ENCODE measurements around the gene SRBD1.

Gene SRBD1

GRCh38 chr2:45352506-45352905, 258.6 kb downstream of the SRBD1 start:
- Histone ChIP-seq H3K9ac (ENCODE audit: low read length) (no peak overlapping the region), H3K27me3 (replicated peaks; ENCODE audit: control insufficient read depth, insufficient read depth, low read length) (no peaks in the 10 kb centered on the region), H3K36me3 (ENCODE audit: control insufficient read depth, insufficient read depth, low read length, severe bottlenecking) (no peaks in the 10 kb centered on the region), H3K4me1 (ENCODE audit: control insufficient read depth, insufficient read depth, low read length) (peaks cover 11% of the 10 kb centered on the region), H3K4me3 (ENCODE audit: low read length) (no peak overlapping the region), H3K9me3 (ENCODE audit: control insufficient read depth, low read length) (no peaks in the 10 kb centered on the region)
- DNase-seq (ENCODE audit: low read depth) = no peak

- Histone ChIP-seq H3K27me3 (replicated peaks; ENCODE audit: control insufficient read depth, insufficient read depth, low read length) (peaks cover 34% of the 10 kb centered on the region), H3K9ac (ENCODE audit: low read length) (no peak overlapping the region), H3K4me1 (ENCODE audit: control insufficient read depth, insufficient read depth, low read length) (no peaks in the 10 kb centered on the region), H3K4me3 (ENCODE audit: low read length) (no peak overlapping the region), H3K9me3 (ENCODE audit: control insufficient read depth, low read length) (peaks cover 5% of the 10 kb centered on the region), H3K36me3 (ENCODE audit: control insufficient read depth, insufficient read depth, low read length, severe bottlenecking) (no peaks in the 10 kb centered on the region)
- no peak for DNase-seq (ENCODE audit: low read depth)
These were observed 265.5 kb downstream of the SRBD1 start for GRCh38 chr2:45345331-45346234.

- Histone ChIP-seq H3K27me3 (replicated peaks; ENCODE audit: control insufficient read depth, insufficient read depth, low read length) (peaks cover 37% of the 10 kb centered on the region), H3K4me1 (ENCODE audit: control insufficient read depth, insufficient read depth, low read length) (no peaks in the 10 kb centered on the region), H3K4me3 (ENCODE audit: low read length) (no peak overlapping the region), H3K9me3 (ENCODE audit: control insufficient read depth, low read length) (peaks cover 7% of the 10 kb centered on the region), H3K9ac (ENCODE audit: low read length) (no peak overlapping the region), H3K36me3 (ENCODE audit: control insufficient read depth, insufficient read depth, low read length, severe bottlenecking) (no peaks in the 10 kb centered on the region)
- DNase-seq (ENCODE audit: low read depth) = no peak
These were observed 266.6 kb downstream of the SRBD1 start for GRCh38 chr2:45344502-45344901.

GRCh38 chr2:45344071-45344470, 267.0 kb downstream of the SRBD1 start:
- Histone ChIP-seq H3K9ac (ENCODE audit: low read length) (no peak overlapping the region), H3K9me3 (ENCODE audit: control insufficient read depth, low read length) (peaks cover 7% of the 10 kb centered on the region), H3K4me1 (ENCODE audit: control insufficient read depth, insufficient read depth, low read length) (no peaks in the 10 kb centered on the region), H3K36me3 (ENCODE audit: control insufficient read depth, insufficient read depth, low read length, severe bottlenecking) (no peaks in the 10 kb centered on the region), H3K27me3 (replicated peaks; ENCODE audit: control insufficient read depth, insufficient read depth, low read length) (peaks cover 37% of the 10 kb centered on the region), H3K4me3 (ENCODE audit: low read length) (no peak overlapping the region)
- DNase-seq (ENCODE audit: low read depth) = no peak

- DNase-seq (ENCODE audit: low read depth) = no peak
- no peaks in the 10 kb centered on the region for H3K4me1 ChIP-seq (ENCODE audit: control insufficient read depth, insufficient read depth, low read length)
- no peak overlapping the region for H3K4me3 ChIP-seq (ENCODE audit: low read length)
- H3K9me3 ChIP-seq (ENCODE audit: control insufficient read depth, low read length) = peaks cover 7% of the 10 kb centered on the region
- no peaks in the 10 kb centered on the region for H3K36me3 ChIP-seq (ENCODE audit: control insufficient read depth, insufficient read depth, low read length, severe bottlenecking)
- H3K27me3 ChIP-seq (replicated peaks; ENCODE audit: control insufficient read depth, insufficient read depth, low read length) = peaks cover 40% of the 10 kb centered on the region
- no peak overlapping the region for H3K9ac ChIP-seq (ENCODE audit: low read length)
These were observed 267.6 kb downstream of the SRBD1 start for GRCh38 chr2:45343251-45344017.

GRCh38 chr2:45340318-45340717, 270.7 kb downstream of the SRBD1 start:
- Histone ChIP-seq H3K9ac (ENCODE audit: low read length) (no peak overlapping the region), H3K4me1 (ENCODE audit: control insufficient read depth, insufficient read depth, low read length) (no peaks in the 10 kb centered on the region), H3K9me3 (ENCODE audit: control insufficient read depth, low read length) (peaks cover 7% of the 10 kb centered on the region), H3K27me3 (replicated peaks; ENCODE audit: control insufficient read depth, insufficient read depth, low read length) (peaks cover 35% of the 10 kb centered on the region), H3K36me3 (ENCODE audit: control insufficient read depth, insufficient read depth, low read length, severe bottlenecking) (no peaks in the 10 kb centered on the region), H3K4me3 (ENCODE audit: low read length) (no peak overlapping the region)
- DNase-seq (ENCODE audit: low read depth) = no peak

GRCh38 chr2:45339253-45339652, 271.8 kb downstream of the SRBD1 start:
- no peak overlapping the region for H3K4me3 ChIP-seq (ENCODE audit: low read length)
- H3K9ac ChIP-seq (ENCODE audit: low read length) = no peak overlapping the region
- H3K36me3 ChIP-seq (ENCODE audit: control insufficient read depth, insufficient read depth, low read length, severe bottlenecking) = no peaks in the 10 kb centered on the region
- H3K27me3 ChIP-seq (replicated peaks; ENCODE audit: control insufficient read depth, insufficient read depth, low read length) = peaks cover 35% of the 10 kb centered on the region
- DNase-seq (ENCODE audit: low read depth) = no peak
- H3K9me3 ChIP-seq (ENCODE audit: control insufficient read depth, low read length) = peaks cover 7% of the 10 kb centered on the region
- no peaks in the 10 kb centered on the region for H3K4me1 ChIP-seq (ENCODE audit: control insufficient read depth, insufficient read depth, low read length)

Data from adipocyte (in vitro differentiated cells).